ENCODE measurements around the gene BMP5. TPM values are rescaled to one million over a fixed set of nuclear protein-coding genes. Genes with fewer than 3 reads are reported as not detected.

The BMP5 gene
- total and polyA plus RNA-seq, 2 donors (not counting 3 experiments of a cell fraction or from before 2014, with no cell fraction given) = not detected

- no peaks in the 10 kb centered on the region for H3K36me3 ChIP-seq (ENCODE audit: control insufficient read depth in 2 of 2, extremely low read depth in 1 of 2, insufficient read depth in 2 of 2, low read length in 2 of 2)
- H3K4me2 ChIP-seq (ENCODE audit: insufficient read depth, low read length) = no peak overlapping the region
- intact Hi-C loops (cut with micrococcal nuclease) (no loop called here), dilution Hi-C loops (cut with MboI; ENCODE audit: extremely low pct_ligation_motif_present, low sequenced_read_pairs) (no loop called here)
- no peaks in the 10 kb centered on the region for H4K20me1 ChIP-seq (replicated peaks; ENCODE audit: control insufficient read depth, extremely low read depth, insufficient read depth, low read length)
- no peak overlapping the region for H3K9ac ChIP-seq (replicated peaks; ENCODE audit: extremely low read depth, insufficient read depth, low read length)
- no peak for TF ChIP-seq MAX (IDR thresholded peaks at IDR 0.05; ENCODE audit: insufficient read depth, insufficient read length)
- no peak for TF ChIP-seq GATA2 (IDR thresholded peaks at IDR 0.05; ENCODE audit: insufficient read depth, insufficient read length, low read depth, low read length)
- TF ChIP-seq CTCF (IDR thresholded peaks at IDR 0.05; ENCODE audit: extremely low read depth in 1 of 2, insufficient read depth in 1 of 2, low read depth in 1 of 2, low read length in 2 of 2) = no peak
- TF ChIP-seq JUN (IDR thresholded peaks at IDR 0.05; ENCODE audit: borderline replicate concordance, insufficient read depth, insufficient read length, low read depth) = no peak
- TF ChIP-seq FOS (IDR thresholded peaks at IDR 0.05; ENCODE audit: borderline replicate concordance, insufficient read depth, low read length) = no peak
- TF ChIP-seq EZH2 (IDR thresholded peaks at IDR 0.05; ENCODE audit: borderline replicate concordance, low read depth, low read length, severe bottlenecking) = no peak
- H3K79me2 ChIP-seq (ENCODE audit: control insufficient read depth, insufficient read depth, low read length) = no peaks in the 10 kb centered on the region
- no peaks in the 10 kb centered on the region for H3K9me1 ChIP-seq (replicated peaks; ENCODE audit: control insufficient read depth, extremely low read depth, insufficient read depth, low read length)
- no peak overlapping the region for H2AFZ ChIP-seq (ENCODE audit: low read depth, low read length)
- FAIRE-seq = no peak
- no TSS peak for BruUV-seq (replicated peaks)
- no peak overlapping the region for H3K4me3 ChIP-seq (replicated peaks in 1 of 3; ENCODE audit: insufficient read depth in 1 of 3, low read depth in 1 of 3, low read length in 3 of 3)
- no peaks in the 10 kb centered on the region for H3K4me1 ChIP-seq (ENCODE audit: control insufficient read depth, extremely low read depth, insufficient read depth, low read length)
- H3K9me3 ChIP-seq (replicated peaks; ENCODE audit: control insufficient read depth, insufficient read depth, low read length) = no peaks in the 10 kb centered on the region
- DNase-seq (ENCODE audit: low read depth, low spot score) = no peak
- ChIA-PET POLR2A (no interaction called here), CTCF (no interaction called here)
- no peaks in the 10 kb centered on the region for H3K27me3 ChIP-seq (ENCODE audit: control insufficient read depth in 2 of 2, insufficient read depth in 2 of 2, low read length in 2 of 2)
- H3K27ac ChIP-seq (ENCODE audit: insufficient read depth, low read depth, low read length) = no peak overlapping the region
These were observed 38.4 kb downstream of the BMP5 start for GRCh38 chr6:55836945-55837344.

Measured in endothelial cell of umbilical vein (primary cell).